HG03139 (cell line): ENCODE data around the gene SPOCK3.
A peak's percentile ranks its signal among the peaks of the same experiment; 100 is the strongest.
"Not testable (repeated sequence)": the region's sequence is repeated elsewhere in the genome, so short reads cannot be mapped to it uniquely, and the experiment has no call there.

ENCODE experiments used
- ATAC-seq: cut with Tn5 transposase; IDR thresholded peaks from one replicate; pipeline ENCODE4 v1.9.1; 2021; ENCODE audit not compliant: unreplicated experiment

Gene SPOCK3

GRCh38 chr4:167234316-167234881, at the start of gene SPOCK3:
Gene SPOCK3 (minus strand): TSS chr4:167234494.
- peak; percentile 32 for ATAC-seq

GRCh38 chr4:167282171-167282864, 48.0 kb upstream of the SPOCK3 start:
- ATAC-seq: no peak

GRCh38 chr4:167281545-167281944, 47.3 kb upstream of the SPOCK3 start:
- ATAC-seq: not testable (repeated sequence)

- no peak for ATAC-seq
Observed at GRCh38 chr4:167274351-167274750, 40.1 kb upstream of the SPOCK3 start.

- ATAC-seq: no peak
Observed at GRCh38 chr4:167265231-167265630, 30.9 kb upstream of the SPOCK3 start.

GRCh38 chr4:167248271-167248670, 14.0 kb upstream of the SPOCK3 start:
- no peak for ATAC-seq

- ATAC-seq: no peak
Observed at GRCh38 chr4:167239627-167240026, 5.3 kb upstream of the SPOCK3 start.

- ATAC-seq: no peak
Observed at GRCh38 chr4:167238226-167238625, 3.9 kb upstream of the SPOCK3 start.

- peak; percentile 58 for ATAC-seq
Observed at GRCh38 chr4:167233685-167234315, 494 bp downstream of the SPOCK3 start.

GRCh38 chr4:167232805-167233684, 1.2 kb downstream of the SPOCK3 start:
- ATAC-seq: no peak

- ATAC-seq: no peak
Observed at GRCh38 chr4:167230744-167231143, 3.5 kb downstream of the SPOCK3 start.

- peak; percentile 85 for ATAC-seq
Observed at GRCh38 chr4:167222099-167222498, 12.2 kb downstream of the SPOCK3 start.

GRCh38 chr4:167221084-167221483, 13.2 kb downstream of the SPOCK3 start:
- ATAC-seq: no peak

- no peak for ATAC-seq
Observed at GRCh38 chr4:167218022-167218608, 16.2 kb downstream of the SPOCK3 start.

- no peak for ATAC-seq
Observed at GRCh38 chr4:167216783-167217182, 17.5 kb downstream of the SPOCK3 start.

- no peak for ATAC-seq
Observed at GRCh38 chr4:167210166-167210565, 24.1 kb downstream of the SPOCK3 start.

- ATAC-seq: no peak
Observed at GRCh38 chr4:167196344-167197012, 37.8 kb downstream of the SPOCK3 start.

- ATAC-seq: no peak
Observed at GRCh38 chr4:167190379-167190778, 43.9 kb downstream of the SPOCK3 start.

- no peak for ATAC-seq
Observed at GRCh38 chr4:167185465-167185864, 48.8 kb downstream of the SPOCK3 start.

GRCh38 chr4:167183036-167183435, 51.3 kb downstream of the SPOCK3 start:
- no peak for ATAC-seq
